Astrocyte of the hippocampus (primary cell): Measurements from ENCODE around the gene C1QTNF5.

ENCODE experiments used
- DNase-seq: peaks from one replicate; pipeline ENCODE4 v3.0.0; 2011; ENCODE audit warnings: low read depth, low spot score

C1QTNF5 gene

DNA sequence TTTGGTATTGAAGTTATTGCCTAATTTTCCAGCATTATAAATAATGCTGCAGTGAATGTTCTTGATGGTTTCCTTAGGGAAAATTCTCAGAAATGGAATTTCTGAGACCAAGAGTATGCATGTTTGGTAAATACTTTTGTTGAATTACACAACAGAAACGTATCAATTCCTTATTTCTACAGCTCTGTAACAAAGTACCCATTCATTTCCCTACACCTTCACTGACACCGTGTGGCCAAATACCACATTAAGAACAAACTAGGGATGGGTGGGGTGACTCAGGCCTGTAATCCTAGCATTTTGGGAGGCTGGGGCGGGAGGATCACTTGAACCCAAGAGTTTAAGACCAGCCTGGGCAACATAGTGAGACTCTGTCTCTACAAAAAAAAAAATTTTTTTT is 45.5 kb downstream of the C1QTNF5 start:
- DNase-seq: no peak

DNA sequence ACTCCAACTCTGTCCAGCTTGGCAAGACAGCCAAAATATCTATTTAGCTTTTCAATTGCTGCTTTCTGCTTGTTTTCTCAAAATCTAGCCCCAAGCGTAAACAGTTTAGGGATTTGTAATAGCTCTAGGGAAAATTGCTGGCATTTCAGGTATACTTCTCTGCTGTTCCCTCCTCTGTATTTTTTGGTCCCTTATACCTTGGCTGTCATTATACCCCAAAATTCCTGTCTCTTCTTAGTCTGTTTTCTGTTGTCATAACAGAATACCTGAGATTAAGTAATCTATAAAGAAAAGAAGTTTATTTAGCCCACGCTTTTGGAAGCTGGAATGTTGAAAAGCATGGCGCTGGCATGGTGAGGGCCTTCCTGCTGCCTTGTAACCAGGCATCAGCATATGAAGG is 47.2 kb downstream of the C1QTNF5 start:
- DNase-seq: no peak

DNA sequence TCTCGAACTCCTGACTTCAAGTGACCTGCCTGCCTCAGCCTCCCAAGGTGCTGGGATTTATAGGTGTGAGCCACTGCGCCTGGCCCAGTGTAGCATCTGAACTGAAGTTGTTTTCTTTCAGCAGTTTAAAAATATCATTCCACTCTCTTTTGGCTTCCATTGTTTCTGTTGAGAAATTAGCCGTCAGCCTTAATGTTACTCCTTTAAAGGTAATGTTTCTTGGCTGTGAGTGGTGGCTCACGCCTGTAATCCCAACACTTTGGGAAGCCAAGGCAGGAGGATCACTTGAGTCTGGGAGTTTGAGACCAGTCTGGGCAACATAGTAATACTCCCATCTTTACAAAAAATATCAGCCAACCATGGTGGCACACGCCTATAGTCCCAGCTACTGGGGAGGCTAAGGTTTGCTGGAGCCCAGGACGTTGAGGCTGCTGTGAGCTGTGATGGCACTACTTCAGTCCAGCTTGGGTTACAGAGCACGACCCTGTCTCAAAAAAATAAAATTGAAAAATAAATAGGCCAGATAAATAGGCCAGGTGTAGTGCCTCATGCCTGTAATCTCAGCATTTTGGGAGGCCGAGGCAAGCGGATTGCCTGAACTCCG is 49.7 kb downstream of the C1QTNF5 start:
- no peak for DNase-seq
